NCI-H2196 treated with DMSO at 0.1 percent for 48 hours (cell line): ENCODE data around the gene TSSK1B.
"Not testable (repeated sequence)": the region's sequence is repeated elsewhere in the genome, so short reads cannot be mapped to it uniquely, and the experiment has no call there.

Source experiments
- DNase-seq: peaks from one replicate; lab custom pipeline; 2025; ENCODE audit not compliant: unreplicated experiment; lab: John Stamatoyannopoulos, UW

Gene TSSK1B, protein sequence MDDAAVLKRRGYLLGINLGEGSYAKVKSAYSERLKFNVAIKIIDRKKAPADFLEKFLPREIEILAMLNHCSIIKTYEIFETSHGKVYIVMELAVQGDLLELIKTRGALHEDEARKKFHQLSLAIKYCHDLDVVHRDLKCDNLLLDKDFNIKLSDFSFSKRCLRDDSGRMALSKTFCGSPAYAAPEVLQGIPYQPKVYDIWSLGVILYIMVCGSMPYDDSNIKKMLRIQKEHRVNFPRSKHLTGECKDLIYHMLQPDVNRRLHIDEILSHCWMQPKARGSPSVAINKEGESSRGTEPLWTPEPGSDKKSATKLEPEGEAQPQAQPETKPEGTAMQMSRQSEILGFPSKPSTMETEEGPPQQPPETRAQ

DNA sequence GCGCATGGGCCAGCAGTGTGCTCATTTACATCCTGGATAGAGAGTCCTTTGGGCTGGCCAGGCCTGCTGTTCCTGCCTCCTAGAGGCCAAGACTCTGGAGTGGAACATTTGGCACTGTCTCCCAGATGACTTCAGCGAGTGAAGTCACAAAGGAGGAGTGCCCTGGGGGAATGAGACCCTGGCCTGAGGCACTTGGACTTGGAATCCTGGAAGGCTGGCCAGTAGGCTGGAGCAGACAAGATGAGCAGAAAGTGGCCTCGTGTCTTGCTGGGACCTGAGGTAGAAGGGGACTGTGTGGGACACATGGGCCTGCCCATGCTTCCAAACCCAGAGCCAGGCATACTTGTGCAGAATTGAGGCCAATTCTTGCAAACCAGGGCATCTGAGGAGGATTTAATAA lies at the start of gene TSSK1B:
Gene TSSK1B (minus strand): TSS at position 101 of the 400 bp plus-strand sequence. CDS start 150 bp downstream, outside the sequence.
- no peak for DNase-seq

DNA sequence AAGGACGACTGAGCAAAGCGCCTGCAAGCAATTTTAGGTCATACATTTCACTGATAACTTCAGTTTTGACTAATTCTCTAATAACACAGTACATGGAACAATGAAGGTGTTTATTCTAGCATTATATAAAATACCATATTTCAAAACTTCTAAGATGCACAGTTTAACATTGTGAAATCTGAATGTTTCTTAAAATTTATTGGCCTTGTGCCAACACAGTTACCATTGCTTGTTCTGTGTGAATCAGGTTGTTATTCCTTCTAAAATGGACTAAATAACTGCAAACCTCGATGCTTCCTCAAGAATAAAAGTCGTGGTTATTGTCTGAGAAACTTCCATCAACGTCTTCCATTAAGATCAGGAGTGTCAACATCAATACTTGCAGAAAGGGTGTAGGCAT lies 45.5 kb upstream of the TSSK1B start:
- DNase-seq: no peak

DNA sequence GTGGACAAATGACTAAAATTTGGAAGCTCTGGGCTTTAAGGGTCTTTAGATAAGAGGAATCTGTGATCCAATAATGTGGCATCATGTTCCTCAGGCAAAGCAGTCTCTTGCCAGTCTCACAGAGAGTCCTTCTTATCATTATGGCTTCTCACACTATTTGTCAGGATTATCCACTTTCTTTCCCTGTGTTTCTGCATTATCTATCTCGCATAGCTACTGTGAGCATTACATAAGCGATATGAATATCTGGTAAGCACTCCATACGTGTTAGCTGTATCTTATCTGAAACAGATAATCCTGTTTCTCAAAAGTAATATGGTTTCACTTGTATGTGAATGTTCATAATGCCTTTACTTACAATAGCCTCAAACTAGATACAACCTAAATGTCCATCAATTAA lies 43.9 kb upstream of the TSSK1B start:
- DNase-seq: no peak

DNA sequence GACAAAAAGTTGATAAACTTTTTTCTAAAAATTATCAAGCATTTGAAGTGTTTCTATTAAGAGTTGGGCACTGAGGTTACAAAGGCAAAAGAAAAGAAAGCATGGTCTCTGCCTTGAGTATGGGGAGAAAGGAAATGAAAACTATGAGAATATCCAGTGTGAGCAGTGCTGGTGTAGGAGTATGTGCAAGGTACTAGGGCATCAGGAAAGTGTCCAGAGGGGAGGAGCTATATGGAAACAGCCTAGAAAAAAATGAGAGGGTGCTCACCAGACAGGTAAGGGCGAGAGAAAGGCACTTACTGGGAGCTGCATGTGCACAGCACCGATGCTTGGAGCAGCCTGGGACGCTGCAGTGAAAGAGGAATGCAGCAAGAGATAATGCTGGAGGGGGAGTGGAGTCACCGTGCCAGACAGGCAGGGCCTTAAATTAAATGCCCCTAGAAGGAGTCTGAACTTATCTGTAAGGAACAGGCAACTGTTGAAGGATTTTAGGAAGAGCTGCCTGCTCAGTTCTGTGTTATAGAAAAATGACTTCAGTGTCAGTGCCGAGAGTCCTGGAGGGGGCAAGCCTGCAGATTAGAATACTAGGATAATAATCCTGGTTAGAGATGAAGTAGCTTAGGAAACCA lies 39.4 kb upstream of the TSSK1B start:
- DNase-seq: no peak

DNA sequence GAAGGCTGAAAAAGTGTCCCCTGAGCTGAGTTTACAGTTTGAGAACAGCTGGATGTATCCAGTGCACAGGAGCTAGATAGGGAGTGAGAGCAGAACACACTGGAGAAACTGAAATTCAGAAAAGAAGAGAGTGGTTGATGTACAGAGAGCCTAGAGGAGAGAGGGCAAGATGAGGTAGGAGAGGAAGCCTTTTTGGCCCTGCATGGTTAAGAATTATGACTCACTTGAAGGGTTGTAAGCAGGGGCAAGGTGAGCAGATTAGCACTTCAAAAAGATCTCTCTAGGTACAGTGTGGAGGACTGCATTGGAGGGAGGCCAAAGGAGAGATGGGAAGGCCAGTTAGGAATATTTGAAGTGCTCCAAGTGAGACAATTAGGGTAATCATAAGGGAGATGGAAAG lies 28.2 kb upstream of the TSSK1B start:
- DNase-seq: no peak

DNA sequence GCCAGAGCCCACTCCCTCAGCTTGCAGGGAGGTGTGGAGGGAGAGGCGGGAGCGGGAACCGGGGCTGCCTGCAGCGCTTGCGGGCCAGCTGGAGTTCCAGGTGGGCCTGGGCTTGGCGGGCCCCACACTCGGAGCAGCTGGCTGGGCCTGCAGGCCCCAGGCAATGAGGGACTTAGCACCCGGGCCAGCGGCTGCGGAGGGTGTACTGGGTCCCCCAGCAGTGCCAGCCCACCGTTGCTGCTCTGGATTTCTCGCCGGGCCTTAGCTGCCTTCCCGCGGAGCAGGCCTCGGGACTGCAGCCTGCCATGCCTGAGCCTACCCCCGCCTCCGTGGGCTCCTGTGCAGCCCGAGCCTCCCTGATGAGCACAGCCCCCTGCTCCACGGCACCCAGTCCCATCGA lies 22.3 kb upstream of the TSSK1B start:
- DNase-seq: not testable (repeated sequence)

DNA sequence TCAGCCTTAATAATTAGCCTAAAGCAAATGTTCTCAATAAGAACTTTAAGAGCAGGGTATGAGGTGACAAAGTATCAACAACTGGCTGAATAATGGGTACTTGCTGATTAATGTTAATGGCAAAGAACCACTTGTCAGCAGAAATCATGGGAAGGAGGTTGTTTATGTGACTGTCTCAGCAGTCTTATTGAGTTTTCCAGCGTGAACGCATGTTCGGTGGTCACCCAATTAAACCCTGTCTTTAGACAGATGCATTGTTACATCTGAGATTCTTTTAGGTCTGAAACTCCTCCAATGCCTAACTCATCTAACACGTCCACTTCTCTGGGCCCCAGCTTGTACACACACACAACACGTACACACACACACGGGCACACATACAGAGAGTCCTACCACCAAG lies 18.2 kb upstream of the TSSK1B start:
- no peak for DNase-seq

DNA sequence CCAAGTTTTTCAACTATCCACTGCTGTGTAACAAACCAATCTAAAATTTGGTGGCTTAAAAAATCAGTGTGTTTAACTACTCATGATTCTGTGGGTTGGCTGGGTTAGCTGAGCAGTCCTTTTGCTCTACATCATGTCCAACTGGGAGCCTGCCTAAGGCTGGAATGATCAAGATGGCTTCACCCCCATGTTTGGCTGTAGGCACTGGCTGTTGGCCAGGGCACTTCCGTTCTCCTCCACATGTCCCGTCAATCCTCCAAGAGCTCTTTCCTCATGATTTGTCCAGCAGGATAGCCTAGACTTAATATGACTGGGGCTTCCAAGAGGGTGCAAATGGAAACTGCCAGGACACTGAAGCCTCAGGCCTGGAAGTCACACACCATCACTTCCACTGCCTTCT lies 17.0 kb upstream of the TSSK1B start:
- no peak for DNase-seq

DNA sequence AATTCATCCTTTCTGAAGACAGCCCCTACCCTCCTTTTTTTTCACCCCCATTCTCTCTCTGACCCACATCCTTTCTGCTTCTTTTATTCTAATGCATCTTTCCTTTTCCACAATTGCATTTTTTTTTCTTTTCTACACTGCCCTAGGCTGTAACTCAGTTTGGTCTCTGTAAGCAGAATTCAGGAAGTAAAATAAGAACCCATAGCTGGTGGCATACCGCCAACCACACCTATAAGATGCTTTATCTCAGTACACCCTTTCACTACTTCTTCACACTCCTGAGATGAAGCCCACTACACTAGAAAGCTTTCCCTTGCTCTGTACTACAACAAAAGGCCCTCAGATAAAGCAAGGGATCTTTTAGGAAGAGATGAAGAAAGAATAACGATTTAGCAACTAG lies 16.1 kb upstream of the TSSK1B start:
- no peak for DNase-seq

DNA sequence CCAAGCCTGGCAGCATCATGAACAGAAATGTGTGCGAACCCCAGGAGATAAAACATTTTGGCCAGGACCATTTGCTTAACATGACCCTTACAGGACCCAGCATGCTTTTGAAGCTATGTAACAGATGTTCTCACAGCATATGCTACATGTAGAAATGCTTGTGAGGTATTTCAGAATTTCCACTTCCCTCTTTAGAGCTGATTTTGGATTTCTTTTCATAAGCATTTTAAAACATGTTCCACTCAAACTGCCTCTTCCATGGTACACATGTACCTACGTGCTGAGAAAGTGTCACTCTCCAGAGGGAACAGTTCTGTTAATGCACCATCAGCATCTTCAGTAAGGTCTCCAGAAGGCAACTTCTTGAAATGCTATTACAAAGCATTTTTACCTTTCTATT lies 15.7 kb upstream of the TSSK1B start:
- DNase-seq: no peak

DNA sequence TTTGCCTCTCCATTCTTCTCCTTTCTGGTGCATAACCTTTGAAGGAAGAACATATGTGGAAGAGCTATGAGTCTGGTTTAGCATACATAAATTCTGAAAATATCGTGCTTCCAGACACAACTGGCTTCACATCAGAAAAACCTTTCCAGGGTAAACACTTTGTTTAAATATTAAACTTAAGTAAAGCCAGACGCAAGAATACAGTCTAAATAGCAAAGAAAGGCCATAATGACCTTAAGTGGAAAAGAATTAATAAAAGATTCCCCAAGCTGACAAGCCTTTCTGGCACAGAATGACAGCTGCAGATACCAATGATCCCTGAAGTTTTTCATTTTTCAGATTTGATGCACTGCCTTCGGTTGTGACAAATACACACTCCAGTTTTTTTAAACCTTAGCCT lies 13.5 kb upstream of the TSSK1B start:
- no peak for DNase-seq

DNA sequence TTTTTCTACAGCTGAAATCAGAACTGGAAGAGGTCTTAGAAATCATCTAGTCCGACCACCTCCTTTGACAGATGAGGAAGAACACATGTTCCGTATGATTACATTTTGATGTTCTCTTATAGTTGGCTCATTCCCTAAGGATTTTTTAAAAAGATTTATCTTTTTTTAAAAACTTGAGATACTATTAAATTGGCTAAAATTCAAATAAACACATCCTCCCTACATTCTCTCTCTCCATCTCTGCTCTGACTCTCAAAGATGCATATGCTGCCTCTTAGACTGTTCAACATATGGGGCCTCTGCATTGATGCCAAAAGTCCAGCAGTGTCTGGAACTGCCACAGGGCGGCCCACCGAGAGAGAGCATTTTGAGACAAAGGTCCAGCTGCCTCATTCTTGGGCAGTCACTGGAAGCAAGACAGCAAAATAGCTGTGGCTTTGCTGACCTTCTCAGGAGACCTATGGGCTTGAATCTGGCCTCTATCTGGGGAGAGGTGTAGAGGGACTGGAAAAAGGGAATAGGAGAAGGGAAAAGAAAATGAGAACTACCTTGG lies 12.8 kb upstream of the TSSK1B start:
- DNase-seq: no peak

DNA sequence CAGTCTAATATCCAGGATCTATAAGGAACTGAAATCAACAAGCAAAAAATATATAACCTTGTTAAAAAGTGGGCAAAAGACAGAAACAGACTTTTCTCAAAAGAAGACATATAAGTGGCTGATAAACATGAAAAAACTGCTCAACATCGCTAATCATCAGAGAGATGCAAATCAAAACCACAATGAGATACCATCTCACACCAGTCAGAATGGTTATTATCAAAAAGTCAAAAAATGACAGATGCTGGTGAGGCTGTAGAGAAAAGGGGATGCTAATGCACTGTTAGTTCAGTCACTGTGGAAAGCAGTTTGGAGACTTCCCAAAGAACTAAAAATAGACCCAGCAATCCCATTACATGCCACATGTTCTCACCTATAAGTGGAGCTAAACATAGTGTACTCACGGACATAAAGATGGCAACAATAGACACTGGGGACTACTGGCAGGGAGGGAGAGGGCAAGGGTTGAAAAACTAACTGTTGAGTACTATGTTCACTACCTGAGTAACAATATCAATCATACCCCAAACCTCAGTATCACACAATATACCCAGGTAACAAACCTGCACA lies 11.7 kb upstream of the TSSK1B start:
- DNase-seq: no peak

DNA sequence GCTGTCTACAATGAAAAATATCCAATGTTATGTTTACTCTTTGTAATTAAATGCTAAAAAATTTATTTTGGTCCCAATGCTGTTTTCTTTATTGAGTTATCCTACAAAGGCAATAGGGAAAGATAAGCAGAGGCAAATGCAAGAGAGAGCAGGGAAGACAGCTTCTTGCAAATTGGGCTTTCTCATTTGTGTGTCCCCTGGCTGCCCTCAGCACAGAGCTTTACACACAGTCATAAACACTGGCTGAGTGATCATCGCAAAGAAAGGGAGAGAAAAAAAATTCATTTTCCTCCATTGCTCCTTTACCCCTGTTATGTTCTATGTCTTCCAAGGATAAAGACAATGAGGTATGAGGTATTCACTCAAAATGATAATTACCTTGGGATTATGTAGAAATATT lies 2.3 kb upstream of the TSSK1B start:
- DNase-seq: no peak

DNA sequence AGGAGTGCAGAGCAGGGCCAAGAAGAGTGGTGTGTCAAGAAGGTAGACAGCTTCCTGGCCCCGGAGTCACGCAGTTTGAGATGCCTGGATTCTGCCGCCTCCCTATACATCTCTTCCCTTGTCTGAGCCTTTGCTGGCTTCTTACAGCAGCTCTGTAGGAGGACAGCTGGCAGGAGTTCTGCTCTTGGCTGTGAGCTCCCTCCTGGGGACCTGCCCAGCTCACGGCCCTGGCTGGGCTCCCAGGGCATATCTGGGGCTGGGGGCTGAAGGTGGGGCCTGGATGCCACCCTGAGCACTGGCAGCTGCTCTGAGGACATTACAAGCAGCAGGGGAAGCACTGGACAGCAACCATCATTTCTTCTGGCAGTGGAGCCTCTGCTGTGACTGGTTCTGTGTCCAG lies 786 bp upstream of the TSSK1B start:
- DNase-seq: no peak

DNA sequence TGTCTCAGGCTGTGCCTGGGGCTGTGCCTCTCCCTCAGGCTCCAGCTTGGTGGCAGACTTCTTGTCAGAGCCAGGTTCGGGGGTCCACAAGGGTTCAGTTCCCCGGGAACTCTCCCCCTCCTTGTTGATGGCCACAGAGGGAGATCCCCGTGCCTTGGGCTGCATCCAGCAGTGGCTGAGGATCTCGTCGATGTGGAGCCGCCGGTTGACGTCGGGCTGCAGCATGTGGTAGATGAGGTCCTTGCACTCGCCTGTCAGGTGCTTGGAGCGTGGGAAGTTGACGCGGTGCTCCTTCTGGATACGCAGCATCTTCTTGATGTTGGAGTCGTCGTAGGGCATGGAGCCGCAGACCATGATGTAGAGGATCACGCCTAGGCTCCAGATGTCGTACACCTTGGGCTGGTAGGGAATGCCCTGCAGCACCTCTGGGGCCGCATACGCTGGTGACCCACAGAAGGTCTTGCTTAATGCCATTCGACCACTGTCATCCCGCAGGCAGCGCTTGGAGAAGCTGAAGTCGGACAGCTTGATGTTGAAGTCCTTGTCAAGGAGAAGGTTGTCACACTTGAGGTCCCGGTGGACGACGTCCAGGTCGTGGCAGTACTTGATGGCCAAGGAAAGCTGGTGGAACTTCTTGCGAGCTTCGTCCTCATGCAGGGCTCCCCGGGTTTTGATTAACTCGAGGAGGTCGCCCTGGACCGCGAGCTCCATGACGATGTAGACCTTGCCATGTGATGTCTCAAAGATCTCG lies 752 bp downstream of the TSSK1B start:
- DNase-seq: no peak

DNA sequence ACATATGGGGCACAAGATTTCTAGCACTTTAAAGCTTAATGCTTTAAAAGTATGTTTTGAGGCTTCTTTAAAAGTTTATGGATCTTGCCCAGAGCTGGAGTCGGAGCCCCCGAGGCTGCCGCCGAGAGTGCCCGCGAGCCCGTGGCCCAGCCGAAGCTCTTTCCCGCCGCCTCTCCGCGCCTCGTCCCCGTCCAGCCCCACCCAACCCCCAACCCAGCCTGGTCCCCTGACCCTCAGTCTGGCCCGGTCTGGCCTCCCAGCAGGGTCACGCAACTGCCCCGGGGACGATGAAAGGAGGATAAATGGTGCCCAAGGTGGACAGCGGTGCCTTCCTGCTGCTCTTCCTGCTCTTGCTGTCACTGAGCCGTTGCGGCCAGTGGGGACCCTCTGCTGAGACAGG lies 1.7 kb downstream of the TSSK1B start:
- no peak for DNase-seq

DNA sequence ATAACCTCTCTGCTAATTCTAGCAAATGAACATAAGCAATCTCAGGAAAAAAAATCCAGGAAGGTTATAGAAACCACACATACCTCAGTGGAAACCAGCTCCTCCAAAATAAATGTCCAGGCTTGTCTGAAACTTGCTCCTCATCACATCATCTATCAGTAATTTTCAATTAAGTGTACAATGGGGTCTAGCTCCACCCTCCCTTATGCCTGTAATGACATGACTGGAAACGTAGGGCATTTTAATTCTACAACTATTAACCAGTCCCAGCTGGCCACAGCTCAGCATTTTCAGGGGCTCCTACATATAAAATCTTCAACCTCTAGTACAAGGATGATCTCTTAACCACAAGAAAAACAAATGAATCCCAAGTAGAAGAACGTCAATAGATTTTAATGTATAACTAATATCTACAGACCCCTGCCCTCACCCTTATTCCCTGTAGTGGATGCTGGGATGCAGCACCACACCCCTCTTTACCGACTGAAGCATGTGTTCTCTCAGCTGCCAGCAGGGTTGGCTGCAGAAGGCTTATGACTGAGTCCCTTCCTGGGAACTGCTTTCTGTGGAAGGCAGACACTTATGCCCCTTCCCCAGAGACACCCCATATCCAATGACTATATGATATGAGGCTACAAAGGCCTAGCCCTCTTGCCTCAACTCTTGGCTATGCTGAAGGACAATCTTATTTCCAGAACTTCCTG lies 6.8 kb downstream of the TSSK1B start:
- DNase-seq: no peak

DNA sequence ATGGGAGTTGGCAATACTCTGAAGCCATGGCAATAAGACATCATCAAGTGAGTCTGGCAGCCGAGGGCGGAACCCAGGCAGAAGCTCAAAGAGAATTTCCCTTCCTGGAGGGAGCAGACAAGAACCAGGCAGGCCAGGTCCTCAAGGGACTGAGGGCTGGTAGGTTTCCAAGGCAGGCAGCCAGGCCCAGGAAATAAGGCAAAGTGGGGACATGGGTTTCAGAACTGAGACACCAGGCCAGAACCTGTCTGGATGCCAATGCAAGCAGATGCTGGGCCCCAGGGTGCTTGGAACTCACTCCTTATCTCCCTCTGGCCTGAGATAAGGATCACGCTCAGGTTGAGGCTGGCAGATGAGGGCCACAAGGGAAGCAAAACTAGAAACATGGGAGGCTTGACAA lies 8.9 kb downstream of the TSSK1B start:
- no peak for DNase-seq

DNA sequence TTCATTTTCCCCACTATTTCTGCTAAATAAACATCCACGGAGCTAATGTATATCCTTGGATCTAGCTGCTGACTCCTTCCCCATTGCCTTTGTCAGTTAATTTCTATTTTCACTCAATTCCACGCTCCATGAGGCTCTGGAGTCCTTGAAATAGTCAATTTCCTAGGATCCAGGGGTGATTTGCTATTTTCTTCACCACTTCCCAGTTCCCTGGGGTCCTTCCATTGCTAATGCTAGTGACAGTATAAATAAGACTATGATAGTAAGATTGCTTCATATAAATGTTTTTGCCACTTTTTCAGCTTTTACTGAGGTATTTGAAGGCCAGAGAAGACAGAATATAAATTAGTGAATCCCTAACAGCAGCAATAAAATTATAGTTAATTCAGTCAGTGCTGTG lies 13.1 kb downstream of the TSSK1B start:
- no peak for DNase-seq

DNA sequence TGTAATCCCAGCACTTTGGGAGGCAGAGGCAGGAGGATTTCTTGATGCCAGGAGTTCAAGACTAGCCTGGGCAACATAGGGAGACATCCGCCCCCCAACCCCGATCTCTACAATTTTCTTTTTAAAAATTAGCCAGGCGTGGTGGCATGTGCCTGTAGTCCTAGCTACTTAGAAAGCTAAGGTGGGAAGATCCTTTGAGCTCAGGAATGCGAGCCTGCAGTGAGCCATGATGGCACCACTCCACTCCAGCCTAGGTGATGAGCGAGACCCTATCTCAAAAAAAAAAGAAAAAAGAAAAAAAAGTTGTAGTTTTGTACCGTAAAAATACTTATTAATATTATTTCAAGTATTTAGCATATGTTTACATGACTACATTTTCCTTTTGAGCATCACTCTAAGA lies 29.3 kb downstream of the TSSK1B start:
- no peak for DNase-seq
